Urothelium cell line (cell line): ENCODE results near the gene PRKCA.

ENCODE experiments used
- DNase-seq: peaks from one replicate; pipeline ENCODE4 v3.0.0; 2011; ENCODE audit warnings: low spot score, mixed read lengths
- FAIRE-seq: peaks from 2 replicates; lab custom pipeline; 2011; peaks lifted over from hg19 to GRCh38; lab: Jason Lieb, UNC

Gene PRKCA

GRCh38 chr17:66411520-66411919 lies 109.1 kb downstream of the PRKCA start:
- DNase-seq (no peak), FAIRE-seq (no peak)

GRCh38 chr17:66412857-66413558 lies 110.6 kb downstream of the PRKCA start:
- DNase-seq (no peak), FAIRE-seq (no peak)

- no peak for FAIRE-seq
- no peak for DNase-seq
Measured at GRCh38 chr17:66413559-66414520, 111.4 kb downstream of the PRKCA start.

- FAIRE-seq (no peak), DNase-seq (no peak)
Measured at GRCh38 chr17:66414561-66415175, 112.3 kb downstream of the PRKCA start.

GRCh38 chr17:66415366-66416206 lies 113.2 kb downstream of the PRKCA start:
- DNase-seq (no peak), FAIRE-seq (no peak)

GRCh38 chr17:66416207-66416940 lies 114.0 kb downstream of the PRKCA start:
- no peak for DNase-seq
- FAIRE-seq, result no peak

- FAIRE-seq (no peak), DNase-seq (no peak)
Measured at GRCh38 chr17:66417300-66417719, 114.9 kb downstream of the PRKCA start.

- DNase-seq (no peak), FAIRE-seq (no peak)
Measured at GRCh38 chr17:66420961-66421371, 118.6 kb downstream of the PRKCA start.

- FAIRE-seq, result no peak
- no peak for DNase-seq
Measured at GRCh38 chr17:66422186-66422585, 119.8 kb downstream of the PRKCA start.

- FAIRE-seq (no peak), DNase-seq (no peak)
Measured at GRCh38 chr17:66423056-66423955, 120.9 kb downstream of the PRKCA start.

GRCh38 chr17:66425756-66426396 lies 123.5 kb downstream of the PRKCA start:
- FAIRE-seq (no peak), DNase-seq (no peak)

- DNase-seq (peak; percentile 29), FAIRE-seq (no peak)
Measured at GRCh38 chr17:66426397-66427033, 124.1 kb downstream of the PRKCA start.

- no peak for DNase-seq
- no peak for FAIRE-seq
Measured at GRCh38 chr17:66427134-66427533, 124.7 kb downstream of the PRKCA start.

GRCh38 chr17:66429680-66430079 lies 127.3 kb downstream of the PRKCA start:
- FAIRE-seq (no peak), DNase-seq (no peak)

- no peak for FAIRE-seq
- no peak for DNase-seq
Measured at GRCh38 chr17:66430846-66431795, 128.7 kb downstream of the PRKCA start.

GRCh38 chr17:66431910-66432309 lies 129.5 kb downstream of the PRKCA start:
- FAIRE-seq (no peak), DNase-seq (peak; percentile 78)
